GM21619 (cell line): ENCODE data around the gene HLA-DRB1.
"Not testable (repeated sequence)": the region's sequence is repeated elsewhere in the genome, so short reads cannot be mapped to it uniquely, and the experiment has no call there.

ENCODE experiments used
- ATAC-seq: cut with Tn5 transposase; IDR thresholded peaks from one replicate; pipeline ENCODE4 v1.9.1; 2021; ENCODE audit not compliant: unreplicated experiment

HLA-DRB1 gene

GRCh38 chr6:32589596-32590449, at the start of gene HLA-DRB1:
HLA-DRB1 (minus strand) TSS chr6:32589848; CDS start chr6:32589742, 106 bp downstream.
- peak; percentile 89 for ATAC-seq

- no peak for ATAC-seq
These were observed 49.0 kb upstream of the HLA-DRB1 start for GRCh38 chr6:32638532-32639219.

- ATAC-seq, result no peak
These were observed 48.2 kb upstream of the HLA-DRB1 start for GRCh38 chr6:32637883-32638282.

GRCh38 chr6:32637219-32637880, 47.7 kb upstream of the HLA-DRB1 start, which contains the start of gene HLA-DQA1:
HLA-DQA1 (plus strand) TSS chr6:32637406; CDS start chr6:32637459, 53 bp downstream.
- ATAC-seq, result peak; percentile 71

- no peak for ATAC-seq
These were observed 46.0 kb upstream of the HLA-DRB1 start for GRCh38 chr6:32635526-32636123.

- ATAC-seq, result not testable (repeated sequence)
These were observed 40.1 kb upstream of the HLA-DRB1 start for GRCh38 chr6:32629793-32630192.

- ATAC-seq, result no peak
These were observed 38.2 kb upstream of the HLA-DRB1 start for GRCh38 chr6:32627831-32628230.

GRCh38 chr6:32627249-32627648, 37.6 kb upstream of the HLA-DRB1 start:
- ATAC-seq, result no peak

- ATAC-seq, result no peak
These were observed 35.5 kb upstream of the HLA-DRB1 start for GRCh38 chr6:32625137-32625536.

GRCh38 chr6:32624565-32624964, 34.9 kb upstream of the HLA-DRB1 start:
- no peak for ATAC-seq

GRCh38 chr6:32623693-32624092, 34.0 kb upstream of the HLA-DRB1 start:
- no peak for ATAC-seq

- peak; percentile 68 for ATAC-seq
These were observed 33.1 kb upstream of the HLA-DRB1 start for GRCh38 chr6:32622545-32623401.

GRCh38 chr6:32621372-32621771, 31.7 kb upstream of the HLA-DRB1 start:
- ATAC-seq, result no peak

GRCh38 chr6:32617751-32618150, 28.1 kb upstream of the HLA-DRB1 start:
- no peak for ATAC-seq

- no peak for ATAC-seq
These were observed 26.4 kb upstream of the HLA-DRB1 start for GRCh38 chr6:32615885-32616532.

- no peak for ATAC-seq
These were observed 24.9 kb upstream of the HLA-DRB1 start for GRCh38 chr6:32614366-32615081.

- no peak for ATAC-seq
These were observed 23.8 kb upstream of the HLA-DRB1 start for GRCh38 chr6:32613475-32613874.

- ATAC-seq, result no peak
These were observed 21.1 kb upstream of the HLA-DRB1 start for GRCh38 chr6:32610682-32611296.
